ENCODE measurements around the gene SPINK4. TPM values are rescaled to one million over a fixed set of nuclear protein-coding genes. Genes with fewer than 3 reads are reported as not detected.
A peak's percentile ranks its signal among the peaks of the same experiment; 100 is the strongest.

Gene SPINK4
- total RNA-seq, 1 experiment from 2014 or later: not detected

DNA sequence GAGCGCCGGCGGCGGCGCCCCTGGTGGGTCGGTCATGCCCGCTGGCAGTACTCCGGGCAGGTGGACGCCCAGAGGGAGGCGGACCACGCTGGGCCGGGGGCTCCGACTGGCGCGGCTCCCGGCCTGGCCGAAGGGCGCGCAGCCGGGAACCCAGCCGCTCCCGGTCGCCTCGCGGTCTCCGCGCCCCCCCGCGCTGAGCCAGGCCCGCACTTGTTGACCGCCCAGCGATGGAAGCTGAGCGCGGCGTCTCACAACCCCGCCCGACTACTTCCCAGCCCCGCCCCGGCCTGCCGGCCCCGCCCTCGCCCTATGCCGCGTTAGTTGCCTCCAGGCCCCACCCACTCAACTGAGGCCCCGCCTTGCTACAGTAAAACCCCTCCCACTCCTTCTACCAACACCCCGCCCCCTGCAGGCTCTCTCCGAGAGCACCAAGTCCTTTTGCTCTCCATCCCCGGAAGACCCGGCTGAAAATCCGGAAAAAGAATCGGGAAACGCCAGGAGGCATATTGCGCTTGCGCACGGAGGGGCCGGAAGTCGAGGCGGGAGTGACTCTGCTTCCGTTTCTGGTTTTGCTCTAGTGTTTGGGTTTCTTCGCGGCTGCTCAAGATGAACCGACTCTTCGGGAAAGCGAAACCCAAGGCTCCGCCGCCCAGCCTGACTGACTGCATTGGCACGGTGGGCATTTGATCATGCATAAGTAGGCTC is 24.7 kb downstream of the SPINK4 start, which contains the start of the genes BAG1 and CHMP5:
Gene BAG1, minus strand, starts transcription at position 236 of the 705 bp plus-strand sequence.
Gene CHMP5, plus strand, starts transcription at position 577 of the 705 bp plus-strand sequence. Its CDS starts 30 bp downstream, at position 607.
- ChIA-PET POLR2A (interaction anchor here (0.9 to 1.0 kb wide), 2 partner anchors 30 to 240 kb away, joined by 3 read pairs; partner anchors contain the start of gene DNAJA1), CTCF (interaction anchor here (1.3 kb wide), 1 partner anchor 22 kb away, joined by 4 read pairs; no protein-coding TSS in a partner anchor), RAD21 (ENCODE audit: low non-redundant PET in 1 of 2, low total read pairs in 2 of 2, uncharacterized antibody in 2 of 2, unreplicated experiment in 2 of 2) (no interaction called here)
- Histone ChIP-seq H3K79me2 (ENCODE audit: insufficient read depth, low read length) (peaks cover 66% of the 10 kb centered on the region), H3K27ac (ENCODE audit: low read depth, low read length) (peak within 1 kb of the TSS; percentile 87), H3K9me3 (ENCODE audit: control insufficient read depth in 1 of 2, insufficient read depth in 1 of 2, low read depth in 1 of 2, low read length in 2 of 2) (no peaks in the 10 kb centered on the region), H2AFZ (ENCODE audit: low read depth, low read length, poor library complexity, severe bottlenecking) (no peak within 1 kb of the TSS), H4K20me1 (ENCODE audit: insufficient read depth) (no peaks in the 10 kb centered on the region), H3K36me3 (ENCODE audit: control insufficient read depth in 1 of 2, insufficient read depth in 2 of 2, low read length in 2 of 2) (peaks cover 34 to 37% of the 10 kb centered on the region in 2 experiments), H3K27me3 (ENCODE audit: insufficient read depth, low read length) (no peaks in the 10 kb centered on the region), H3K9ac (ENCODE audit: low read length) (peak within 1 kb of the TSS; percentile 93), H3K4me1 (ENCODE audit: control insufficient read depth in 1 of 2, insufficient read depth in 2 of 2, low read length in 2 of 2) (peaks cover 3 to 16% of the 10 kb centered on the region in 2 experiments; a peak in 3 of 4 replicates), H3K4me3 (replicated peaks in 1 of 2; ENCODE audit: low read depth in 1 of 2, low read length in 2 of 2) (peak within 1 kb of the TSS; percentile 98 to 99), H3K4me2 (ENCODE audit: low read length) (peak within 1 kb of the TSS; percentile 99), H3K9me2 (ENCODE audit: insufficient read depth) (no peaks in the 10 kb centered on the region)
- BruUV-seq (replicated peaks): no TSS peak
- peak; percentile 98 for DNase-seq (ENCODE audit: low read depth, low spot score)
- peak; percentile 93 for ATAC-seq
- intact Hi-C loops (cut with micrococcal nuclease): loop anchor here (1.0 to 2.0 kb wide), 3 partner anchors 26 to 36 kb away; partner anchors contain the start of gene NFX1
- TF ChIP-seq EZH2 (IDR thresholded peaks at IDR 0.05): no peak
- TF ChIP-seq ZNF274 (IDR thresholded peaks at IDR 0.05; ENCODE audit: low read depth, low read length): no peak
- TF ChIP-seq, protein P1, sequence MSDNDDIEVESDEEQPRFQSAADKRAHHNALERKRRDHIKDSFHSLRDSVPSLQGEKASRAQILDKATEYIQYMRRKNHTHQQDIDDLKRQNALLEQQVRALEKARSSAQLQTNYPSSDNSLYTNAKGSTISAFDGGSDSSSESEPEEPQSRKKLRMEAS (IDR thresholded peaks at IDR 0.05): peak; percentile 65
- no peak; the same call in 1 of the 2 replicates for TF ChIP-seq SRF (IDR thresholded peaks at IDR 0.05; ENCODE audit: low read depth)
- no peak for TF ChIP-seq ATF3 (IDR thresholded peaks at IDR 0.05)
- TF ChIP-seq POLR2AphosphoS5 (IDR thresholded peaks at IDR 0.05; ENCODE audit: low read depth, low read length): peak; percentile 77
- peak; percentile 30; the same call in 1 of the 2 replicates for TF ChIP-seq SP1 (IDR thresholded peaks at IDR 0.05; ENCODE audit: low read depth)
- peak; percentile 37 for TF ChIP-seq TCF7L2 (IDR thresholded peaks at IDR 0.05; ENCODE audit: borderline replicate concordance, extremely low read depth, insufficient read depth, insufficient read length)
- TF ChIP-seq RAD21 (IDR thresholded peaks at IDR 0.05; ENCODE audit: low read depth): no peak
- TF ChIP-seq SIN3A (IDR thresholded peaks at IDR 0.05; ENCODE audit: low read depth): peak; percentile 57
- TF ChIP-seq JUND (IDR thresholded peaks at IDR 0.05): no peak
- no peak for TF ChIP-seq YY1 (IDR thresholded peaks at IDR 0.05; ENCODE audit: extremely low read depth, insufficient replicate concordance, low read depth, low read length)
- TF ChIP-seq CBX3 (IDR thresholded peaks at IDR 0.05; ENCODE audit: low read depth): no peak
- TF ChIP-seq ZFX (IDR thresholded peaks at IDR 0.05): peak; percentile 73
- peak; percentile 31 for TF ChIP-seq POLR2A (IDR thresholded peaks at IDR 0.05; ENCODE audit: borderline replicate concordance, extremely low read depth, insufficient read depth, insufficient read length)
- TF ChIP-seq, protein P2, sequence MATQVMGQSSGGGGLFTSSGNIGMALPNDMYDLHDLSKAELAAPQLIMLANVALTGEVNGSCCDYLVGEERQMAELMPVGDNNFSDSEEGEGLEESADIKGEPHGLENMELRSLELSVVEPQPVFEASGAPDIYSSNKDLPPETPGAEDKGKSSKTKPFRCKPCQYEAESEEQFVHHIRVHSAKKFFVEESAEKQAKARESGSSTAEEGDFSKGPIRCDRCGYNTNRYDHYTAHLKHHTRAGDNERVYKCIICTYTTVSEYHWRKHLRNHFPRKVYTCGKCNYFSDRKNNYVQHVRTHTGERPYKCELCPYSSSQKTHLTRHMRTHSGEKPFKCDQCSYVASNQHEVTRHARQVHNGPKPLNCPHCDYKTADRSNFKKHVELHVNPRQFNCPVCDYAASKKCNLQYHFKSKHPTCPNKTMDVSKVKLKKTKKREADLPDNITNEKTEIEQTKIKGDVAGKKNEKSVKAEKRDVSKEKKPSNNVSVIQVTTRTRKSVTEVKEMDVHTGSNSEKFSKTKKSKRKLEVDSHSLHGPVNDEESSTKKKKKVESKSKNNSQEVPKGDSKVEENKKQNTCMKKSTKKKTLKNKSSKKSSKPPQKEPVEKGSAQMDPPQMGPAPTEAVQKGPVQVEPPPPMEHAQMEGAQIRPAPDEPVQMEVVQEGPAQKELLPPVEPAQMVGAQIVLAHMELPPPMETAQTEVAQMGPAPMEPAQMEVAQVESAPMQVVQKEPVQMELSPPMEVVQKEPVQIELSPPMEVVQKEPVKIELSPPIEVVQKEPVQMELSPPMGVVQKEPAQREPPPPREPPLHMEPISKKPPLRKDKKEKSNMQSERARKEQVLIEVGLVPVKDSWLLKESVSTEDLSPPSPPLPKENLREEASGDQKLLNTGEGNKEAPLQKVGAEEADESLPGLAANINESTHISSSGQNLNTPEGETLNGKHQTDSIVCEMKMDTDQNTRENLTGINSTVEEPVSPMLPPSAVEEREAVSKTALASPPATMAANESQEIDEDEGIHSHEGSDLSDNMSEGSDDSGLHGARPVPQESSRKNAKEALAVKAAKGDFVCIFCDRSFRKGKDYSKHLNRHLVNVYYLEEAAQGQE (IDR thresholded peaks at IDR 0.05; ENCODE audit: low read depth): no peak
- peak; percentile 87 for TF ChIP-seq ELF1 (IDR thresholded peaks at IDR 0.05; ENCODE audit: borderline replicate concordance, low read depth)
- no peak for TF ChIP-seq CEBPB (IDR thresholded peaks at IDR 0.05; ENCODE audit: low read depth)
- no peak for TF ChIP-seq FOSL1 (IDR thresholded peaks at IDR 0.05; ENCODE audit: low read depth)
- TF ChIP-seq EZH2phosphoT487 (IDR thresholded peaks at IDR 0.05; ENCODE audit: borderline replicate concordance): no peak
- TF ChIP-seq, protein P3, sequence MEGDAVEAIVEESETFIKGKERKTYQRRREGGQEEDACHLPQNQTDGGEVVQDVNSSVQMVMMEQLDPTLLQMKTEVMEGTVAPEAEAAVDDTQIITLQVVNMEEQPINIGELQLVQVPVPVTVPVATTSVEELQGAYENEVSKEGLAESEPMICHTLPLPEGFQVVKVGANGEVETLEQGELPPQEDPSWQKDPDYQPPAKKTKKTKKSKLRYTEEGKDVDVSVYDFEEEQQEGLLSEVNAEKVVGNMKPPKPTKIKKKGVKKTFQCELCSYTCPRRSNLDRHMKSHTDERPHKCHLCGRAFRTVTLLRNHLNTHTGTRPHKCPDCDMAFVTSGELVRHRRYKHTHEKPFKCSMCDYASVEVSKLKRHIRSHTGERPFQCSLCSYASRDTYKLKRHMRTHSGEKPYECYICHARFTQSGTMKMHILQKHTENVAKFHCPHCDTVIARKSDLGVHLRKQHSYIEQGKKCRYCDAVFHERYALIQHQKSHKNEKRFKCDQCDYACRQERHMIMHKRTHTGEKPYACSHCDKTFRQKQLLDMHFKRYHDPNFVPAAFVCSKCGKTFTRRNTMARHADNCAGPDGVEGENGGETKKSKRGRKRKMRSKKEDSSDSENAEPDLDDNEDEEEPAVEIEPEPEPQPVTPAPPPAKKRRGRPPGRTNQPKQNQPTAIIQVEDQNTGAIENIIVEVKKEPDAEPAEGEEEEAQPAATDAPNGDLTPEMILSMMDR (IDR thresholded peaks at IDR 0.05 in 2 of 3, conservative IDR thresholded peaks at IDR 0.05 in 1 of 3; ENCODE audit: borderline replicate concordance in 1 of 3, insufficient read depth in 1 of 3, low read depth in 2 of 3, low read length in 2 of 3): peak in 1 of 3 experiments; percentile 43; a peak in 2 of 6 replicates

Measured in HCT116 (cell line).